Measurements from ENCODE around the gene PIK3C2G. TPM values are rescaled to one million over a fixed set of nuclear protein-coding genes. Genes with fewer than 3 reads are reported as not detected.

PIK3C2G gene
- total RNA-seq, 2 experiments from 2014 or later: not detected

DNA sequence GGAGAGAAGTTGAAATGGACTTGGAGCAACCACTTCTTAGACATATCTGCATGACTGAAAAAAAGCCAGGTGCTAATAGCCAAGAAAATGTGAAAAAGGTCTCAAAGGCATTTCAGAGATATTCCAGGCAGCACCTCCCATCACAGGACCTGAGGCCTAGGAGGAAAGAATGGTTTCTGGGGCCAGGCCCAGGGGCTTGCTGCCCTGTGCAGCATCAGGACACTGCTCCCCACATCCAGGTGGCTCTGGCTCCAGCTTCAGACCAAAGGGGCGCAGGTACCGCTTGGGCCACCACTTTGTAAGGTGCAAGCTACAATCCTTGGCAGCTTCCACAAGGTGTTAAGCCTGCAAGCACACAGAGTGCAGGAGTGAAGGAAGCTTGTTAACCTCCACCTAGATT, 114.3 kb downstream of the PIK3C2G start:
- H3K4me3 Mint-ChIP-seq: no peak overlapping the region
- POLR2A ChIA-PET: no interaction called here
- H3K9me3 Mint-ChIP-seq: peaks cover 8% of the 10 kb centered on the region
- H3K27me3 Mint-ChIP-seq: no peaks in the 10 kb centered on the region
- H3K36me3 Mint-ChIP-seq (ENCODE audit: low read depth): no peaks in the 10 kb centered on the region
- CTCF ChIA-PET: no interaction called here
- no peak overlapping the region for H3K27ac Mint-ChIP-seq
- DNase-seq: no peak
- no peaks in the 10 kb centered on the region for H3K4me1 Mint-ChIP-seq

DNA sequence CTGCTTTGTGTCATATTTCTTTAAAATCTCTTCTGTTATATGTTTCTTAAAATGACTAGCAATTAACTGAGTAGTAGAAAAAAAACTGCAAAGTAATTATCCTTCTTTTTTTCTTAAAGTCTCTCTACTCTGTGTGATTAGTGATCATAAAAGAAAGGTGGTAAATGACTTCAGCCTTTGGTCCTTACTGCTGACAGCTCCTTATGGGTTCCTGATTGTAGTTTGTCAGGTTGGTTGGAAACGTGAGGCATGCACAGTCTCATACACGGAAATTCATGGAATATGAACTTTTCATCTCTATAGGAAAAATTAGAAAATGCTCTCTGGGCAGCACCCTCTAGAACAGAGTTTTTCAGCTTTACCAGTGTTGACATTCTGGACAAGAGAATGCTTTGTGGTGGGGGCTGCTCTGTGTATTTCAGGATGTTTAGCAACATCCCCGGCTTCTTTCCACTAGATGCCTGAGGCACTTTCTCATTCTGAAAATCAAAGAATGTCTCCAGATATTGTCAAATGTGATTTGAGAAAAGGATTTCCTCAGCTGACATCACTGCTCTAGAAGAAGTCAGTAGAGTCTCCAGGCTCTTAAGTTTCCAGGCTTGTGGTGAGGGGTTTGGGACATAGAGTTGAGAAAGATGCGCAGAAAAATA, 121.0 kb downstream of the PIK3C2G start:
- CTCF ChIA-PET: no interaction called here
- POLR2A ChIA-PET: no interaction called here

DNA sequence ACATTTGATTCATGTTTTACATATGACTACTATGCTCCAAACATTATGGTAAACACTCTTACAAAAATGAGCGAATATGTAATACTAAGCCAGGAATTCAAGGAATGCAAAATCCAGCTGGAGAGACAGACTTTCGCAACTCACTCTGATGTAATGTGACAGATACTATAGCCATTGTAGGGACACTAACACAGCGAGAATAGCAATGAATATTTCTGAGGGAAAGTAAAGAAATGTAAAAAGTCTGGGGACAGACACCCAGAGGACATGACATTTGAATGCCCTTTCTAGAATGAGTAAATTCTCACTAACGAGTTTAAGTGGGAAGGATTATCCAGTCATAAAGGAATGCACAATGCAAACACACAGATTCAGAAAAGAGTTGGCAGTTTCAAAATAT, 121.9 kb downstream of the PIK3C2G start:
- no peak for DNase-seq
- Mint-ChIP-seq H3K27me3 (no peaks in the 10 kb centered on the region), H3K4me3 (no peak overlapping the region), H3K27ac (no peak overlapping the region), H3K36me3 (ENCODE audit: low read depth) (no peaks in the 10 kb centered on the region), H3K4me1 (no peaks in the 10 kb centered on the region), H3K9me3 (peaks cover 22% of the 10 kb centered on the region)
- CTCF ChIA-PET: no interaction called here
- POLR2A ChIA-PET: no interaction called here

More for the DNA sequence above, 121.0 kb downstream of the PIK3C2G start:
- Mint-ChIP-seq H3K9me3 (peaks cover 15% of the 10 kb centered on the region), H3K36me3 (ENCODE audit: low read depth) (no peaks in the 10 kb centered on the region), H3K4me1 (no peaks in the 10 kb centered on the region), H3K27me3 (no peaks in the 10 kb centered on the region), H3K27ac (no peak overlapping the region), H3K4me3 (no peak overlapping the region)
- no peak for DNase-seq

DNA sequence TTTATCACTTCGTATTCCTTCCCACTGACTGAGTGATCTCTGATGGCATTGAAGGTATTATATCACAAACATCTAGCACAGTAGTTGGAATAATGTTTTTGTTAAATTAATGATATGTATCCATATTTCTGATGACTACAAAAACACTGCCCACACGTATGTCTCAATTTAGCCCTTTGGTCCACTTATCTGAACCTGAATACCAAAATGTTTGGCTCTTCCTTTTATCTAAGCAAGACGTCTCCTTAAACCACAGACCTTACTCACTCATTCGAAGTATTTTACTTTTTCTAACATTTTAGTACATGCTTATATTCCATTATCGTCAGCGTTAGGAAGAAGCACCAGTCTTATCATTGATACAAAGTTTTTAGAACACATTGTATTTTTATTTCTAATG, 126.4 kb downstream of the PIK3C2G start:
- CTCF ChIA-PET: interaction anchor here (0.6 kb wide), 1 partner anchor 122 kb away, joined by 4 read pairs; no protein-coding TSS in a partner anchor
- no peak overlapping the region for H3K27ac Mint-ChIP-seq
- no peaks in the 10 kb centered on the region for H3K36me3 Mint-ChIP-seq (ENCODE audit: low read depth)
- POLR2A ChIA-PET: no interaction called here
- H3K4me1 Mint-ChIP-seq: no peaks in the 10 kb centered on the region
- H3K4me3 Mint-ChIP-seq: no peak overlapping the region
- H3K9me3 Mint-ChIP-seq: peaks cover 22% of the 10 kb centered on the region
- no peaks in the 10 kb centered on the region for H3K27me3 Mint-ChIP-seq
- no peak for DNase-seq

DNA sequence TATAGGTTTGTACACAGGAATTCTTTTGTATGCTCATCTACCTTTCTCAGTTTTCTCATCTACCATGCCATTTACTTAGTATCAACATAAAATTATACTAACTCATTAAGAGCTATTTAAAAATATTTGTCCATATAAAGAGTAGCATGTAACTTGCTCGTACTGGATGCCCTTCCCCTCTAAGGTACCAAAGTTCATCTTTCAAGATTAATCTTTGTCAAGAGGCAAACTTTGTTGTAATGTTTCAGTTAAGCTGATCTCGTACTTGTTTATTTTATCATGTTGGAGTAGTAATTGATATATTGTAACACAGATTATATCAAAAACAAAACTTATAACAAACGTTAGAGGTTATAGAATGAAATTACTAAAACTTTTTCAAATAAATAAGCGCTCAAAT, 128.5 kb downstream of the PIK3C2G start:
- no peak overlapping the region for H3K27ac Mint-ChIP-seq
- H3K27me3 Mint-ChIP-seq: no peaks in the 10 kb centered on the region
- no peaks in the 10 kb centered on the region for H3K36me3 Mint-ChIP-seq (ENCODE audit: low read depth)
- DNase-seq: no peak
- H3K4me3 Mint-ChIP-seq: no peak overlapping the region
- H3K9me3 Mint-ChIP-seq: peaks cover 22% of the 10 kb centered on the region
- ChIA-PET CTCF (no interaction called here), POLR2A (no interaction called here)
- H3K4me1 Mint-ChIP-seq: no peaks in the 10 kb centered on the region

DNA sequence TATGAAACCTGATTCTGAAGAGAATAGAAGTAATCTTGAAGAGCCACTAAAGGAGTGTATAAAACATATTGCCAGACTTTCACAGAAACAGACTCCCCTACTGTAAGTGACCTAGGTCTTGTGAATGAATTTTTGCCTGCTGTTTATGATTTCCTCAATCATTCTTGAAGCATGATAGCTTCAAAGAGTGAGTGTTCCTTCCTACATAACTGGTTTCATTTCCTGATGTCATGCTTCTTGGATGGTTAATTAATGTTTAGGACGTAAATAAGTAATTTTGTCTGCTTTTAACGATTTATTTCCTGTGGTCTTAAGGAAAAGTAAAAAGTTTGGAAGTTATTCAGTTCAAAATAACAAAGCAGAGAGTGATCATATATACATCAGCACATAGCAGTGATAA, 129.8 kb downstream of the PIK3C2G start:
- Mint-ChIP-seq H3K4me3 (no peak overlapping the region), H3K27me3 (no peaks in the 10 kb centered on the region), H3K4me1 (no peaks in the 10 kb centered on the region), H3K27ac (no peak overlapping the region), H3K9me3 (peaks cover 17% of the 10 kb centered on the region), H3K36me3 (ENCODE audit: low read depth) (no peaks in the 10 kb centered on the region)
- ChIA-PET CTCF (no interaction called here), POLR2A (no interaction called here)
- no peak for DNase-seq

DNA sequence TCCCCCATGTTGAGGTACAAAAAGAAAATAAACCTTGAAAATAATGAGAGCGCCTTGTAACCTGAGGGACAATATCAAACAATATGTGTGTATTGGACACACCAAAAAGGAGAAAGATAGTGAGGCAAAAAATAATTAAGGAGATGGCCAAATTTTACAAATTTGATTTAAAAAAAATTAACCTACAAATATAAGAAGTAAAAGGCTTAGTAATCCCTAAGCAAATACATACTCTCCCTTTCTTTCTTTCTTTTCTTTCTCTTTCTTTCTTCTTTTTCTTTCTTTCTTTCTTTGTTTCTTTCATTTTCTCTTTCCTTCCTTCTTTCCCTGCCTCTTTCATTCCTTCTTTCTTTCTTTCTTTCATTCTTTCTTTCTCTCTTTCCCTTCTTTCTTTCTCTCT, 133.4 kb downstream of the PIK3C2G start:
- Mint-ChIP-seq H3K4me3 (no peak overlapping the region), H3K36me3 (ENCODE audit: low read depth) (no peaks in the 10 kb centered on the region), H3K27ac (no peak overlapping the region), H3K27me3 (no peaks in the 10 kb centered on the region), H3K4me1 (no peaks in the 10 kb centered on the region), H3K9me3 (no peaks in the 10 kb centered on the region)
- POLR2A ChIA-PET: no interaction called here
- DNase-seq: no peak
- CTCF ChIA-PET: no interaction called here

DNA sequence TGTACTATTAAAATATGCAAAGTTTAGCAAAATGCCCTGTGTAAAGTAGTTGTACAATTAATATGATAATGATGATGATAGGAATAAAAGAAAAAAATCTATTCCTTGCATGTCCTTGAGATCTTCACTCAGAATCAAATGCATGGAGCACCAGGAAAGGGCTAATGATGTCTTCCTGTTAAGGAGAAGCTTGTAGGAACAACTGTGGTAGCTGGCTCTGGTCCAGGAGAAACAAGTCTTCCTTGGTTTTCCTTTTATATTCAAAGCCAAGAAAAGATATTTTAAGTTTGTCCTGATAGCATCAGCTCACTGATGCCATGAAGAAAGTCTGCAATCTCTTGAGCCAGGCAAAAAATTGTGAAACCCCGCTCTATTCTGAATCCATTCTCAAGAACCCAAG, 138.9 kb downstream of the PIK3C2G start:
- ChIA-PET CTCF (no interaction called here), POLR2A (no interaction called here)
- no peaks in the 10 kb centered on the region for H3K27me3 Mint-ChIP-seq
- no peaks in the 10 kb centered on the region for H3K36me3 Mint-ChIP-seq (ENCODE audit: low read depth)
- no peak overlapping the region for H3K4me3 Mint-ChIP-seq
- no peak overlapping the region for H3K27ac Mint-ChIP-seq
- no peaks in the 10 kb centered on the region for H3K4me1 Mint-ChIP-seq
- no peak for DNase-seq
- H3K9me3 Mint-ChIP-seq: no peaks in the 10 kb centered on the region

DNA sequence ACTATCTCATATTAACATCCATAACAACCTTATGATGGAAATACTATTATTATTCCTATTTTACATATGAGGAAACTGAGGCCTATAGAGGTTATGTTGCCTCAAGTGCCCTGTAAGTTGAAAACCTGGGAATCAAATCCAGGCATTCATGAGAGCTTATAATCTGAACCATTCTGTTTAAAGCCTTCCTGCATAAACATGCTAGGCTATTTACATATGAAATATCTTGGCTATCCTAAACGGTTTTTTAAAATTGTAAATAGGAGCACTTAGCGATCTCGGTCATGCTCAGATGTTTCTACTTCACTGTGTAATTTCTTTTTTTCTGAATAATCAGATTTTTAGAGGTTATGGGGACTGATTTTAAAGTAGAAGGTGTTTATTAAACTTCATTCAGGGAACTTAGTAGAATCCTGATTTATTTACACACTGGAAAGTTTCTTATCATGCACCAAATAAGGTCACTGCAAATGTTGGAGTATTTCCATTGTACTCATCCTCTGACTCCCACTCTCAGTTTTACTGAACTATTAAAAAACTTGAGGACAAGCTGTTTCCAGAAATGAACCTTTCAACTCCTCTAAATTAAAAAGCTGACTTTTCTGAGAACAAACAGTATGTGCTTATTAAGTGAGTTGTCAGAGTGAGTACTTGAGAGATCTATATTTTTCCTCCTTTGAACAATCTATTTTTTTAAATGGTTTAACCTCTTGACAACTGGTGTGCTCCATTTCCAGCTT, 141.7 kb downstream of the PIK3C2G start:
- H3K4me3 Mint-ChIP-seq: no peak overlapping the region
- no peaks in the 10 kb centered on the region for H3K36me3 Mint-ChIP-seq (ENCODE audit: low read depth)
- peaks cover 9% of the 10 kb centered on the region for H3K9me3 Mint-ChIP-seq
- H3K4me1 Mint-ChIP-seq: no peaks in the 10 kb centered on the region
- no peak overlapping the region for H3K27ac Mint-ChIP-seq
- CTCF ChIA-PET: no interaction called here
- POLR2A ChIA-PET: no interaction called here
- H3K27me3 Mint-ChIP-seq: no peaks in the 10 kb centered on the region
- no peak for DNase-seq

DNA sequence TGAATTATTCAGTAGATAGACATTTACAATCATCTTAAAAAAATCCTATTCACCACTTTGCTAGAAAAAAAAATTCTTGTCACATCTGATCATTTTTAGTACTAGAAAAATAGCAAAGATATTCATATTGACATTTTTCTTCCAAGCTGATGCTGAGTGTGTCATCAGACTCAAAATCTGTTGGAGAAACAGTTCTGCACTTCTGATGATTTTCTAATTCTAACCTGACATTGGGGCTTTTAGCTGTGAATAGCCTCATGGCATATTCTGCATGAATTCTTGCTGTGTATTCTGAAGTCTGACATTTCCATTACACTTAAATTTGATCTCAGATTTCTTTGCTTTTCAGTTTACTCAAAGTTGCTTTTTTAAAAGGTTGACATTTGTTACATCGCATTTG, 150.1 kb downstream of the PIK3C2G start:
- H3K4me3 Mint-ChIP-seq: no peak overlapping the region
- H3K4me1 Mint-ChIP-seq: no peaks in the 10 kb centered on the region
- peaks cover 9% of the 10 kb centered on the region for H3K9me3 Mint-ChIP-seq
- POLR2A ChIA-PET: no interaction called here
- H3K27me3 Mint-ChIP-seq: no peaks in the 10 kb centered on the region
- CTCF ChIA-PET: no interaction called here
- H3K27ac Mint-ChIP-seq: no peak overlapping the region
- no peaks in the 10 kb centered on the region for H3K36me3 Mint-ChIP-seq (ENCODE audit: low read depth)
- DNase-seq: no peak

DNA sequence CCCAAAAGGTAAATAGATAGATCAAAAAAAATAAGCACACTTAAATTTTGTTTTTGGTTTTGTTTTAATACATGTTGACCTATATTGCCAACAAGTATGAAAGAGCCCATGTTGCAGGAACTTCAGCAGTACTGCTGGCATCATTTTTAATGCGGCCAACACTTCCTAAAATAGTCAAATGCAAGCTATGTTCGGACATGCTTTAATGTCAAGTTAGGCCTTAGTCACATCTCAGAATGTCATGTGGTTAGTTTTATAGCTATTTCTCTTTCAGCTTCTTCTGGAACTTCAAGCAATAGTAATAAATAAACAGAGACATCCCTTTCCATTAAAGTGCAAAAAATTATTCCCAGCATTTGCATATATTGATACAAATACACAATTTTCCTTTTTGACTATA, 153.4 kb downstream of the PIK3C2G start:
- peaks cover 8% of the 10 kb centered on the region for H3K9me3 Mint-ChIP-seq
- H3K4me1 Mint-ChIP-seq: no peaks in the 10 kb centered on the region
- DNase-seq: no peak
- no peaks in the 10 kb centered on the region for H3K36me3 Mint-ChIP-seq (ENCODE audit: low read depth)
- POLR2A ChIA-PET: no interaction called here
- CTCF ChIA-PET: no interaction called here
- H3K4me3 Mint-ChIP-seq: no peak overlapping the region
- no peak overlapping the region for H3K27ac Mint-ChIP-seq
- H3K27me3 Mint-ChIP-seq: no peaks in the 10 kb centered on the region

DNA sequence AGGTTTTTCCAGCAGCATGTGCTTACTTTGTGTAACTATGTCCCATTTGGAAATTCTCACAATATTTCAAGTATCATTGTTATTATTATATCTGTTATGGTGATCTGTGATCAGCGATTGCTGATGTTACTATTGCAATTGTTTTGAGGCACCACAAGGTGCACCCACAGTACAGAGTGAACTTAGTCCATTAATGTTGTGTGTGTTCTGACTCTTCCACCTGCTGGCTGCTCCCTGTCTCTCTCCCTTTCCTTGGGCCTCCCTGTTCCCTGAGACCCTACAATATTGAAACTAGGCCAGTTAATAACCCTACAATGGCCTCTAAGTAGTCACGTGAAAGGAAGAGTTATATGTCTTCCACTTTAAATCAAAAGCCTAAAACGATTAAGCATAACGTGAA, 153.9 kb downstream of the PIK3C2G start:
- H3K27ac Mint-ChIP-seq: no peak overlapping the region
- POLR2A ChIA-PET: no interaction called here
- CTCF ChIA-PET: no interaction called here
- no peak overlapping the region for H3K4me3 Mint-ChIP-seq
- no peaks in the 10 kb centered on the region for H3K27me3 Mint-ChIP-seq
- H3K4me1 Mint-ChIP-seq: no peaks in the 10 kb centered on the region
- H3K9me3 Mint-ChIP-seq: peaks cover 7% of the 10 kb centered on the region
- no peak for DNase-seq
- no peaks in the 10 kb centered on the region for H3K36me3 Mint-ChIP-seq (ENCODE audit: low read depth)

DNA sequence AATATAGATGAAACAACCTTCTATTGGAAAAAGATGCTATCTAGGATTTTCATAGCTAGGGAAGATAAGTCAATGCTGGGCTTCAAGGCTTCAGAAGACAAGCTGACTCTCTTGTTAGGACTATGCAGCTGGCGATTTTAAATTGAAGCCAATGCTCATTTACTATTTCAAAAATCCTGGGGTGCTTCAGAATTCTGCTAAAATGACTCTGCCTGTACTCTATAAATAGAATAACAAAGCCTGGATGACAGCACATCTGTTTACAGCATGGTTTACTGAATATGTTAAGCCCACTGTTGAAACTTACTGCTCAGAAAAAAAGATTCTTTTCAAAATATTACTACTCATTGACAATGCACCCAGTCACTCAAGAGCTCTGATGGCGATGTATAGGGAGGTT, 155.1 kb downstream of the PIK3C2G start:
- H3K36me3 Mint-ChIP-seq (ENCODE audit: low read depth): no peaks in the 10 kb centered on the region
- DNase-seq: no peak
- no peak overlapping the region for H3K4me3 Mint-ChIP-seq
- no peaks in the 10 kb centered on the region for H3K27me3 Mint-ChIP-seq
- no peak overlapping the region for H3K27ac Mint-ChIP-seq
- CTCF ChIA-PET: no interaction called here
- POLR2A ChIA-PET: no interaction called here
- peaks cover 7% of the 10 kb centered on the region for H3K9me3 Mint-ChIP-seq
- no peaks in the 10 kb centered on the region for H3K4me1 Mint-ChIP-seq

DNA sequence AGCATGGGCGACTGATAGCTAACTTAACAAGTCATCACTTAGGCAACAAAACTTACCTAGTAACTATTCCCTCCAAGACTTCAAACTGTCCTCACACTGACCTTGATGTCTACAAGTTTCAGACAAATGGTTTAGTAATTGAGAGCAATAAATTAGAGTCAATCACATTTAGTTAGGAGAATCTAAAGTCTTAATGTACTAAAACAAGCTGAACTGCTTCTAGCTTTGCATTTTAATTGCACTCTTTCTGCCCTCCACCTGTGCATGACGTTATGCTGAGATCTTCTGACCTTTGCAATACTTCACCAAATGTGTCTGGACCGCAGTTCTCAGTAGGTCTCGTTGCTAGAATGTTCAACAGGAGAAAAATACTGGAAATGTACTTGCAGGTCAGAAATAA, 158.0 kb downstream of the PIK3C2G start:
- Mint-ChIP-seq H3K27ac (no peak overlapping the region), H3K9me3 (peaks cover 5% of the 10 kb centered on the region), H3K27me3 (no peaks in the 10 kb centered on the region), H3K4me1 (no peaks in the 10 kb centered on the region), H3K36me3 (ENCODE audit: low read depth) (no peaks in the 10 kb centered on the region), H3K4me3 (no peak overlapping the region)
- CTCF ChIA-PET: no interaction called here
- POLR2A ChIA-PET: no interaction called here
- no peak for DNase-seq
